HPDE6-E6E7 (cell line): ENCODE results near the gene MRTFA.
"Not testable (repeated sequence)": the region's sequence is repeated elsewhere in the genome, so short reads cannot be mapped to it uniquely, and the experiment has no call there.

Source experiments
- DNase-seq: peaks from one replicate; pipeline ENCODE4 v3.0.0; 2011; ENCODE audit warnings: missing footprints; ENCODE audit errors: extremely low spot score

The MRTFA gene

DNA sequence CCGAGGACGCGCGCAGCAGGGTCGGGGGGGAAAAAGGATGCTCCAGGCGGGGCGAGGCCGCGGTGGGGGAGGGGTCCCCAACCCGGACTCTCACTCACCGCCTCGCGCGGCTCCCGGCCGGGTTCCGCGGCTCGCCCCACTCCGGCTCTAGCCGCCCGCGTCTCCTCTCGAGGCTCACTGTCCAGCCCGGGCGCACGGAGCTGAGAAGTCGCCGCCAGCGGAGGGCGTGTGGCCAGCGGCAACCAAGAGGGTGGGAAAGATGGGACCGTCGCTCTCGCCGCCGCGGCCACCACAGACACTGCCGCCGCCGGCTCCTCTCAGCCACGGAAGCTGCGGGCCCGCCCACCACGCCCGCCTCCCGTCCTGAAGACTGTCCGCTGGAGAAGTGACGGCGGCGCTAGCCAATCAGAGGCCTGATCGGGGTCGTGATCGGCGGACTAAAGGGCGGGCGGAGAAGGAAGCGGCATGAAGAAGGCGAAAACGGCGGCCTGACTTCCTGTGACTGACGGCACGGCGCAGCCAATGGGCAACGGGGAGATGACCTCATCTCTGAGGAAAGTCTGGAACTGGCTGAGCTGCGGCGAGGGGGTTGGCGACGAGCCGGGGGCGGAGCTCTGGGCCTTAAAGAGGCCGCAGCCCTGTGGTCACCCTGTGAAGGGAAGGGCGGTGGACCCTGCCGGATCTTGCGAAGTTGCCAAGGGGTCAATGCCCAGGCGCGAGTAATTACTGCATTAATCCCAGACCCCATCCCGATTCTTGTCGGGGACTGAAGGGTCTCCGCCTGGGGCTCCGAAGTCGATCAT lies at the start of gene MRTFA:
MRTFA (minus strand) TSS at position 340 of the 803 bp plus-strand sequence.
- DNase-seq = peak; percentile 92

DNA sequence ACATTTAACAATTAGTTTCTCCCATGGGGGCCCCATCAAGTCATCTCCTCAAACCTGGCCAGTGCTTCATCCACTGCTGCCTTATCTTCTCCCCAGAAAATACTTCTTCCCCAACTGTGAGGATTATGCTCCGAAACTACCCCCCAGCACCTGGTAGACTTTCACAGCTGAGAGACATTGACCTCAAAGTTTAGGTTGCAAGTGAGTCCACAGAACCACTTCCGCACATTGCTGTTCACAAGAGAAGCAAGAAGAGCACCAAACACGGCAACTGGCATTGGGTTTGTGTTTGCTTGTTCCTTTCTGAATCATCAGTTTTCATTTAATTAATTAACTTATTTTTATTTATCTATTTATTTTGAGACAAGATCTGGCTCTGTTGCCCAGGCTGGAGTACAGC lies 48.9 kb upstream of the MRTFA start:
- DNase-seq = no peak

DNA sequence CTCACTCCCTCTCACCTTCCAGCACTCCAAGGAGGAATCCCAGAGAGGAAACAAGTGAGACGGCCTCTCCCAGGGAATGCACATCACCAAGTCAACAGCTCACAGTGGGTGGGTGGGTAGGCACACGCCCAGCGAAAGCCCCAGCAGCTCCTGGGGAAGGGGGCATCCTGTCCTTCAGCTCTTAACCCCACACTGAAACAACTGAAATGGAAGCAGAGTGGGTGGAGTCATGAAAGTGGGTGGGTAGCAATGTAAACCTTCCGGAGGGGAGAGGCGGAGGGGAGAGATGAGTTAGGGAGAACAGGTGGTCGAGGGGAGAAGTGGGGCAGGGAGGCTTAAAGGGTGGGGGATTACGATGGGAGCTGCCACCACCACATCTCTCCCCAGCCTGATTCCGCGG lies 48.2 kb upstream of the MRTFA start:
- DNase-seq = no peak

DNA sequence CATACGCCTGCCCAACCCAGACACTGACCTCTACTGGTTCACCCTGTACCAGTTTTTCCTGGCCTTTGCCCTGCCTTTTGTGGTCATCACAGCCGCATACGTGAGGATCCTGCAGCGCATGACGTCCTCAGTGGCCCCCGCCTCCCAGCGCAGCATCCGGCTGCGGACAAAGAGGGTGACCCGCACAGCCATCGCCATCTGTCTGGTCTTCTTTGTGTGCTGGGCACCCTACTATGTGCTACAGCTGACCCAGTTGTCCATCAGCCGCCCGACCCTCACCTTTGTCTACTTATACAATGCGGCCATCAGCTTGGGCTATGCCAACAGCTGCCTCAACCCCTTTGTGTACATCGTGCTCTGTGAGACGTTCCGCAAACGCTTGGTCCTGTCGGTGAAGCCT lies 44.9 kb upstream of the MRTFA start:
- DNase-seq = no peak

DNA sequence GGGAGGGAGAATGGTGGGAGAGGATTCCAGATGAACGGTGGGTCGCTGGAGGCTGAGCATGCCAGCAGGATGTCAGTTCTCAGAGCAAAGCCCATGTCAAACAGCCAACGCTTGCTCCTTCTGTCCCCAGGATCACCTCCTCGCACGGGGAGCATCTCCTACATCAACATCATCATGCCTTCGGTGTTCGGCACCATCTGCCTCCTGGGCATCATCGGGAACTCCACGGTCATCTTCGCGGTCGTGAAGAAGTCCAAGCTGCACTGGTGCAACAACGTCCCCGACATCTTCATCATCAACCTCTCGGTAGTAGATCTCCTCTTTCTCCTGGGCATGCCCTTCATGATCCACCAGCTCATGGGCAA lies 44.3 kb upstream of the MRTFA start:
- no peak for DNase-seq

DNA sequence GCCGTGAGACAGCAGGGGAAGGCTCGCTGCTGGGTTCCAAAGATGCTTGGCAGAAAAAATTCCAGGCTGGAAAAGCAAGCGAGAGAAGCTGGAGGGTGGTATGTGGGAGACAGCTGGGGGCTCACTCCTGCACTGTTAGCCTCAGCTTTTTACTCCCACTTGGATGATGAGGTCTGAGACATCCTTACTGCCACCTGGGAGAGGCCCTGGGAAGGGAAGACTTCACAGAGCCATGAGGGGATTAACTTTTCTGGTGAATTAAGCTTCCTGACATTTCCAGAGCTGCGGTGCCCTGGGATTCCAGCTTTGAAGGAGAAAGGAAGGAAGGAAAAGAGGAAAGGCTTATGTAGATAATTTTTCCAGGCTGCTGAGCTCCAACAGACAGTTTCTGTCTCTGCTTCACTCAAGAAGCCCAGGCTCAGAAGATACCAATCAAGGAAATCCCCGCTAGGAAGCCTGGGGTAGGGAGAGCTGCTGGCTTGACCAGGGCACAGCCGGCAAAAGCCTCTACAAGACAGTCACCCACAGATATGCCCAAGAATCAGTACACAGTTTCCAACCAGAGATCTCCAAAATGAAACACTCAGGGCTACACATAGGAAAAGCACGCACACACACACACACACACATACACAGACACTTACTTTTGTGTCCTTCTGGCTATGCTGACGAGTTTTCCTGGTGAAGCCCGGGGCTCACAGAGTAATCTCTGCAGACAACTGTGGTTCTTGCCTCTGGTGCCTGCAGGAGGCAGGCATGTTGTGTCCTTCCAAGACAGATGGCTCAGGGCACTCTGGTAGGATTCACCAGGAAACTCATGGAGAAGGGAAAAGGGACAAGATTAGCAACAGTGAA lies 43.7 kb upstream of the MRTFA start:
- no peak for DNase-seq

DNA sequence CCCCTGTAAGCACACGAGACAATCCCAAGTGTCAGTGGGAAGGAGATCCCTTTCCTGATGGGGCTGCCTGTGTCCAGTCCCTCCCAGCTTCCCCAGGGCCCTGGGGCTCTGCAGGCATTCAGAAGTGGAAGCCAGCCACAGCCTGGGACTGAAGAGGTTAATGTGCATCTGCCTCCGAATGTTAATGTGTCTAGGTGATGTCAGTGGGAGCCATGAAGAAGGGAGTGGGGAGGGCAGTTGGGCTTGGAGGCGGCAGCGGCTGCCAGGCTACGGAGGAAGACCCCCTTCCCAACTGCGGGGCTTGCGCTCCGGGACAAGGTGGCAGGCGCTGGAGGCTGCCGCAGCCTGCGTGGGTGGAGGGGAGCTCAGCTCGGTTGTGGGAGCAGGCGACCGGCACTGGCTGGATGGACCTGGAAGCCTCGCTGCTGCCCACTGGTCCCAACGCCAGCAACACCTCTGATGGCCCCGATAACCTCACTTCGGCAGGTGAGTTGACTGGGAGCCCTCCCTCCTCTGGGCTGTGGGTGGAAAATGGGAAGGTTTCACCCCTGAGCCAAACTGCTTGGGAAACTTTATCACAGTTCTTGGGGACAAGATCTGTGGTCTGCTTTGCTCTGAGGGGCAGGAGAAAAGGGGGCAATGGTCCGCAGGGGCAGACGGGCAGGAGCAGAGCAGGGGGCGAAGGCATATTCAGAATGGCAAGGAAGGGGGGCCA lies 42.9 kb upstream of the MRTFA start, which contains the start of gene MCHR1:
MCHR1 (plus strand) TSS at position 236 of the 715 bp plus-strand sequence; CDS start at position 405, 169 bp downstream.
- no peak for DNase-seq

DNA sequence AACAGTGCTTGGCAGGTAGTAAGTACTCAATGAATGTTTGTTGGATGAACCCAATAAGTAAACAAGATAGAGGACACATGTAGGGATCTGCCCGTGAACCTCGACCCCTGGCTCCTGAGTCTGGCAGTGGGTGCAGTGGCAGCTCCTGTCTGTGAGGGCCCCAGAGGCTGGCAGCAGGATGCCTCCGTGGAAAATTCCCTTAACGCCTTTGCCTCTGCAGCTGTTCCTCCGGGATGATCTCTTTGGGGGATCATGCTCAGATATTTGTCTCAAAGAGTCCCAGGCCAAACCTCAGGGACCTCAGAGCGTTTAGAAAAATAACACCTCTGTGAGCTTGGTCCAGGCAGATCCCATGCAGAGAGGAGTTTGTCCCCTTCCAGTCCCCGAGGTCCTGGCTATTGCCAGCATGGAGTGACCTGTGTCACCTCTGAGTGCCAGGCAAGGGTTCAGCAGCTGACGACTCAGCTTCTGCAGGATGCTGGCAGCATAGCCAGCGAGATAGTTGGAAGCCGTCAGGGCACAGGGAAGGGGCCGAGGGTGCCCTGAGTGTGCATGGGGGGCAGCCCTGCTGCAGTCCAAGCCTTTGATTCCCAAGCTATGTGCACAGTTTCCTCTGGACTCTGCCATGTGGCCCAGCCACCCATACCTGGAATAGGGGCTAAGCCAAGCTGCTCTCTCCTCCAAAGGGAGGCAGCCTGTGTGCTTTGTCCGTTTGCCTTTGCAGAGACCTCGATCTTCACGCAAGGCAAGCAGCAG lies 42.2 kb upstream of the MRTFA start:
- no peak for DNase-seq

DNA sequence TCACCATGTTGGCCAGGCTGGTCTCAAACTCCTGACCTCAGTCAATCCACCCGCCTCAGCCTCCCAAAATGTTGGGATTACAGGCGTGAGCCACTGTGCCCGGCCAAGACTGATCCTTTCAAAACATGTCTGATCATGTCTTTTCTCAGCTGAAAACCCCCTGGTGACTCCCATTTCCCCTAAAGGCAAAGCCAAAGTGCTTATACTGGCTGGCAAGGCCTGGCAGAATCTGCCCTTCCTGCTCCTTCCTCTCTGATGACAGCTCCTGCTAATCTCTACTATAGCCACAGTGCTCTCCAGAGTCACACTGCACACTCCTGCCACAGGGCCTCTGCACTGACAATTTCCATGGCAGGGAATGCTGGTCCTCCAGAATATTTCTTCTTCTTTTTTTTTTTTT lies 40.1 kb upstream of the MRTFA start:
- no peak for DNase-seq

DNA sequence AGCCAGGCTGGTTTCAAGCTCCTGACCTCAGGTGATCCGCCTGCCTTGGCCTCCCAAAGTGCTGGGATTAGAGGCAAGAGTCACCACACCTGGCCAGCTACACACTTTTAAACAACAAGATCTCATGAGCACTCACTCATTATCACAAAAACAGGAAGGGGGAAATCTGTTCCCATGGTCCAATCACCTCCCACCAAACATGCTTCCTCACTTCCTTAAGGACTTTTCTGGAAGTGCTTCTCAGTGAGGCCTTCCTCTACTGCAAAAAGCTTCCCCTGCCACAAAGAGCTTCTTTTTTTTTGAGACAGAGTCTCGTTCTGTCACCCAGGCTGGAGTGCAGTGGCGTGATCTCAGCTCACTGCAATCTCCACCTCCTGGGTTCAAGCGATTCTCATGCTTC lies 39.6 kb upstream of the MRTFA start:
- not testable (repeated sequence) for DNase-seq

DNA sequence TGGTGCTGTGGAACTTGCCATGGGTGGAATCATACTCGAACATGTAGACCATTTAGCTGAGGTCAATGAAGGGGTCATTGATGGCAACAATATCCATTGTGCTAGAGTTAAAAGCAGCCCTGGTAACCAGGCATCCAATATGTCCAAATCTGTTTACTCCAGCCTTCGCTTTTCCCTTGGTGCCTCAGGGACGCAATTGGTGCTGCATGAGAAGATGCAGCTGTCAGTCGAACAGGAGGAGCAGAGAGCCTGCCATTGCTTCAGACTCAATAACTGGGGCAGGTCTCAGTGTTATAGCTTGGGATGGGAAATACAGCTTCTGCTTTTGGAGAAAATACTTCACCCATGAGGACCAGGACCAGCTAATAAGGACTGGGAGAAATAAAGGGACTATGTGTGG lies 37.8 kb upstream of the MRTFA start:
- DNase-seq = no peak

DNA sequence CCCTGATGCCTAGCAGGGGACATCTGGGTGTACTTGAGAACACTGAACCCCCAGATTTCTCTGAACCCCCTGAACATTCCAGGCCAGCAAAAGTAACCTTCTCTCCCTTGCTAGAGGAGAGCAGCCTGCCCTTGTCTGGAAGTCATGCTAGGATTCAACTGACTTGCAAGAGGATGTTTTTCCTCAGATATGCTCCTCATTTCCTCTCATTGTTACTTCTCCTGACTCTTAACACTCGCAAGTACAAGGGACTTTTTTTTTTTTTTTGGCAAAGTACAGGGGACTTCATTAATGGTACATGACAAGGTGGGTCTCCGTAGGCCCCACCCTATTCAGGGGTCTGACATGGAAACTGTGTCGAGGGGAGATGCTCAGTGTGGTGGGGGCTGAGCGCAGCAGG lies 36.5 kb upstream of the MRTFA start:
- no peak for DNase-seq

DNA sequence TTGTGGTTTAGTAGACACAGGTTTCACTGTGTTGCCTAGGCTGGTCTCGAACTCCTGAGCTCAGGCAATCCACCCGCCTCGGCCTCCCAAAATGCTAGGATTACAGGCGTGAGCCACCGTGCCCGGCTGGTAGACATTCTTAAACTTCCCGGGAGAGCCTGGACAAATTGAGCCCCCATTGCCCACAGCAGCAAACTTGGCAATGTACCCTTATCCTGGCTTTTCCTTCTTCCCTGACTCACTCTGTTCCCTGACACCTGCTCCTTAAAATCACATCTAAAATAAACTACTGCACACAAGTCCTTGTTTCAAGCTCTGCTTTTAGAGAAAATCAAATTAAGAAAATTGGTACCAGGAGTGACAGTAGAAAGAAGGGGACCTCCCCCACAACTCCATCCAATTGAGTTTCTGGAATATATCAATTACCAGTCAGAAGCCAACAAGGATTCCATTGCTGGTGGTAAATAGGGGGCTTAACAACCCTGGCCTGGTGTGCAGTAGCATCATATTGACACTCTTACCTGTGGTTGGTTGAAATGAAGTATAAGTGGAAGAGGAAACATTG lies 35.4 kb upstream of the MRTFA start:
- no peak for DNase-seq

DNA sequence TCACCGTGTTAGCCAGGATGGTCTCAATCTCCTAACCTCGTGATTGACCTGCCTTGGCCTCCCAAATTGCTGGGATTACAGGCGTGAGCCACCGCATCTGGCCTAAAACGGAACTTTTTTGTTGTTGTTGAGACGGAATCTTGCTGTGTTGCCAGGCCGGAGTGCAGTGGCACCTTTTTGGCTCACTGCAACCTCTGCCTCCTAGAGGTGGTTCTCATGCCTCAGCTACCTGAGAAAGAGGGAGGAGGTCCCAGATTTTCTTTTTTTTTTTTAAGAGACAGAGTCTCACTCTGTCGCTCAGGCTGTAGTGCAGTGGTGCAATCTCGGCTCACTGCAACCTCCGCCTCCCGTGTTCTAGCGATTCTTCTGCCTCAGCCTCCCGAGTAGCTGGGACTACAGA lies 34.9 kb upstream of the MRTFA start:
- DNase-seq = no peak

DNA sequence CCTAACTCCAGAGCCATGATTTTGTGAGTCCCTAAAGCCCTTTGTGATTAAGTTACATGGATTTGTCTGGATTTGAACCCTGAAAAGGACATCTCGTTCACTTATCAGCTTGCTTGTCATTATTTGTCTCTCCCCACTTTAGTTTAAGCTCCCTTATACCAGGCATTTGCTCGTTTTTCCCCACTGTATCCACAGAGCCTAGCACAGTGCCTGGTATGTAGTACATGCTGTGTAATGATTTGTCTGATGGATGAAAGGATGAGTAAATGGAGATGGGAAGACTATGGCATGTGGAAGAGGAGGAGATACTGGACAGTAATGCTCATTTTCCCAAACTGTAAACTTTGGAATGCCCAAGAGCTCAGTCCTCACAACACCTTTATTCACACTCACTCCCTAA lies 33.5 kb upstream of the MRTFA start:
- no peak for DNase-seq

DNA sequence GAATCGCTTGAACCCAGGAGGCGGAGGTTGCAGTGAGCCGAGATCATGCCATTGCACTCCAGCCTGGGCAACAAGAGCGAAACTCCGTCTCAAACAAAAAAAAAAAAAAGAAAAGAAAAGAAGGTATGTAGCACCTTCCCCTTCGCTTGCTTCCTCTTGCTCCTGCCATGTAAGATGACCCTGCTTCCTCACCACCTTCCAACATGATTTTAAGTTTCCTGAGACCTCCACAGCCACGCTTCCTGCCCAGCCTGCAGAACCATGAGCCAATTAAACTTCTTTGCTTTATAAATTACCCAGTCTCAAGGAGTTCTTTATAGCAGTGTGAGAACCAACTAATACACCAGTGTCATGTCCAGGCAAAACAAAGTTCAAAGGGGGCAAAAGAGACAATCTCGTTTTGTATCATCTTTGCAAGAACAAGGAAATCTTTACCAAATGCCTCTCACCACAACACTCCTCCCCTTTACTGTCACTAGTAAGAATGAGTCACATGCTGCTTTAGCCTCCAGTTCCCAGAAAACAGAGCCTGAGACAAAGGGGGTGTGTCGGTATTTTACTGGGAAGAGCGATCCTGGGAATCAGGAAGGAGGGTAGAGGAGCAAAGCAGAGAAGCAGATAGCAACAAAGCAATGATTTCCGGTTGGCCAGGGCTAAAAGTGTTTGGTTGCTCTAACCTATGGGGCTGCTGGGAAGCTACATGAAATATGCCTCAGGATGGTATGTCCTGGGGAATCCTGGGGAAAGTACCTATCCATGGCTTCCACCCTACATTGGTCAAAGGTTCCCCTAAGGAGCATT lies 32.3 kb upstream of the MRTFA start:
- peak; percentile 39 for DNase-seq

DNA sequence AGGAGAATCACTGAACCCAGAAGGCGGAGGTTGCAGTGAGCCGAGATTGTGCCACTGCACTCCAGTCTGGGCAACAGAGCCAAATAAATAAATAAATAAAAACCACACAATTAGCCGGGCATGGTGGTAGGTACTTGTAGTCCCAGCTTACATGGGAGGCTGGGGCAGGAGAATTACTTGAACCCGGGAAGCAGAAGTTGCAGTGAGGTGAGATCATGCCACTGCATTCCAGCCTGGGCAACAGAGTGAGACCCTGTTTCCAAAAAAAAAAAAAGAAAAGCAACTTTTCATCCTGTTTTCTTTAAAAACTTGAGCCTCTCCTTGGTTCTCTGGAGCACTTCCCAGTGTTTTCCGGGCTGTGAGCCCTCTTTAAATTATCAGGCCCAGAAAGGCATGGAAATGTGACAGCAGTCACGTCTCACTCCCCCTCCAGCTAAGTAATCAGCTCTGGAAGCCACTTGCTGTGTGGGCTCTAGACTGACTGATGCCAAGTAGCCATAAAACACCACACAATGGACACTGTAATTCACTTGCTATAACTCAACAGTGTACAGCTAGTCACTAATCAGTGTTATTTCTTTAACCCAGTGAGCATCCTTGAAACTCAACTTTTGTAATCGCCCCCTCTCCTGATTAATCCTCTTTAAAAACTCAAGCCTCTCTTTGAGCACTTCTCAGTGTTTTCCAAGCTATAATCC lies 29.8 kb upstream of the MRTFA start:
- no peak for DNase-seq

DNA sequence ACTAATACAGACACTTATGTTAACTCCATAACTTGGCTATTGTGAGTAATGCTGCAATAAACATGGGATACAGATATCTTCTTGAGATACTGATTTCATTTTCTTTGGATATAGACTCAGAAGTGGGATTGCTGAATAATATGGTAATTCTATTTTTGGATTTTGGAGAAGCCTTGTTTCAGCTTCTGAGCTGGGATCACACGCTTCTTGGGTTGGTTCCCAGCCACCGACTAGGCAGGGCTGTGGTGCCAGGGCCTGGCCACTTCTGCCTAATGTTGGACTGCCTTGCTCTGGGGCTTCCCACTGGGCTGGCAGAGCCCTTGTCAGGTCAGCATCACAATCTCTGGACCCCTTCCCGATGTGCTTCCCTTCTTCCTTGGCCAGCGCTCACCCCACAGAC lies 28.8 kb upstream of the MRTFA start:
- no peak for DNase-seq

DNA sequence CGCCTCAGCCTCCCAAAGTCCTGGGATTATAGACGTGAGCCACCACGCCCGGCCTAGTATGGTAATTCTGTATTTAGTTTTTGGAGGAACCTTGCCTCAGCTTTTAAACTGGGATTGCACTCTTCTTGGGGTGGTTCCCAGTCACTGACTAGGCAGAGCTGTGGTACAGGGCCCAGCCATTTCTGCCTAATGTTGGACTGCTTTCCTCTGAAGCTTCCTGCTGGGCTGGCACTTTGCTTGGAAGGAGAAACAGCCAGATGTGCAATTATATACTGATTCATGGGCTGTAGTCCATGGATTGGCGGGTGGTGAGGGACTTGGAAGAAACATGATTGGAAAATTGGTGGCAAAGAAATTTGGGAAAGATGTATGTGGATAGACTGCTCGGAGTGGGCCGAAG lies 25.2 kb upstream of the MRTFA start:
- DNase-seq = no peak

DNA sequence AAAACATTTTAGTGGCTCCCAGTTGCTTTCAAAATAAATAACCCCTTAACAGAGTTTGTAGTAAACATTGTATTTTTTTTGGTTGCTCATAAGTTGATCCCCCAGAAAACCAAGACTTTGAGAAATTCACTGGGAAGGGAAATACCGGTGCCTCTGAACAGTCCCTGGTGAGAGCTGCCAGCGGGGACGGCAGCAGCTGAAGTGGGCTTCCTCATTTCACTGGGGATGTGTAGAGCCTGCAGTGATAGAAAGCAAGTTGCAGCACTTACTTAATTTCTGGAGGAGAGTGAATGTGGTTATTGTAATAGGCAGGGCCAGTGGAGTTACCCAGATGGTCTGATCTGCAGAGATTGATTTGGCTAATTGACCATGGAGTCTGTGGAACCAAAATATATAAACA lies 24.2 kb upstream of the MRTFA start:
- DNase-seq = no peak
